Ascending aorta (tissue), 2 donors: ENCODE data around the gene NCK2. TPM values are rescaled to one million over a fixed set of nuclear protein-coding genes. Genes with fewer than 3 reads are reported as not detected.

Source experiments
- DNase-seq, 2 donors: peaks; one replicate each; pipeline ENCODE4 v3.0.0-alpha.2; 2019; ENCODE audit warnings: low spot score in 2 of 2
- H3K27ac ChIP-seq, 2 donors: fragments of 200-600 bp; sonication (generic); one replicate each; pipeline ENCODE4 v1.5.1; 2016 to 2017; ENCODE audit warnings: mild to moderate bottlenecking in 1 of 2
- H3K27me3 ChIP-seq: fragments of 200-600 bp; sonication (generic); one replicate; pipeline ENCODE4 v1.5.1; 2017
- H3K36me3 ChIP-seq, 2 donors: fragments of 200-600 bp; sonication (generic); one replicate each; pipeline ENCODE4 v1.5.1; 2016
- H3K4me1 ChIP-seq, 2 donors: fragments of 200-600 bp; sonication (generic); one replicate each; pipeline ENCODE4 v1.5.1; 2016 to 2017; ENCODE audit warnings: mild to moderate bottlenecking in 1 of 2
- H3K4me3 ChIP-seq, 2 donors: fragments of 200-600 bp; sonication (generic); one replicate each; pipeline ENCODE4 v1.5.1; 2016 to 2017; ENCODE audit warnings: mild to moderate bottlenecking in 1 of 2
- H3K9me3 ChIP-seq, 2 donors: fragments of 200-600 bp; sonication (generic); one replicate each; pipeline ENCODE4 v1.5.1; 2016
- intact Hi-C: fragments of 100-400 bp; cut with DNase I; formaldehyde crosslinking; loops from one replicate; pipeline ENCODE4 v1.15.1; 2023
- total RNA-seq: library from RNA; depleted of rRNA; stranded (reverse); fragments of >200 nt; gene quantifications from one replicate; pipeline ENCODE4 v1.1.0, GENCODE V29; 2016
- TF ChIP-seq, protein P1 (sequence below), 3 experiments: fragments of 200-600 bp in 2 of 3; fragments of 450-650 bp in 1 of 3; sonication (generic) in 2 of 3; IDR thresholded peaks; one replicate each; pipeline ENCODE4 v1.5.1; 2016 to 2019; ENCODE audit warnings: antibody characterized with exemption in 3 of 3, mild to moderate bottlenecking in 1 of 3, moderate library complexity in 1 of 3

NCK2 gene
- total RNA-seq, 1 donor from 2014 or later = 57.6 TPM

DNA sequence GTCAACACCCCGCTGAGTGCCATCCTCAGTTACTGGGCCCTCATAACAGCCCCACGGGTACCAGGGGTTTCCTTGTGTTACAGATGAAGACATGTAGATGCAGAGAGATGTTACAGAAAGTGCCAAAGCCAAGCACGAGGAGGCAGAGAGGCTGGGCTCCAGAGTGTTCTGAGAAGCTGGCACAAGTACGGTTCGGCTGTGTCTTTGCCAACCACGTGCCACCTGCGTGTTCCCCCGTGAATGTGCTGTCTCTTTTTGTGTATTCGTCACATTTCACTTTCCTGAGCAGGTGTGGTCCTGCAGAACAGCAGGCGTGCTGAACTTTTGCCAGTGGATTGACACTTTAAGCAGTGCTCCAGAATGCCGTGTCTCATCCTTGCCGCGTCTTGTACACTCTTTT lies 124.6 kb downstream of the NCK2 start:
- intact Hi-C loops = no loop called here
- Histone ChIP-seq H3K27ac (no peak overlapping the region), H3K27me3 (no peaks in the 10 kb centered on the region), H3K36me3 (no peaks in the 10 kb centered on the region), H3K4me1 (peaks cover 0 to 8% of the 10 kb centered on the region in 2 donors), H3K4me3 (no peak overlapping the region), H3K9me3 (no peaks in the 10 kb centered on the region)
- TF ChIP-seq, protein P1, sequence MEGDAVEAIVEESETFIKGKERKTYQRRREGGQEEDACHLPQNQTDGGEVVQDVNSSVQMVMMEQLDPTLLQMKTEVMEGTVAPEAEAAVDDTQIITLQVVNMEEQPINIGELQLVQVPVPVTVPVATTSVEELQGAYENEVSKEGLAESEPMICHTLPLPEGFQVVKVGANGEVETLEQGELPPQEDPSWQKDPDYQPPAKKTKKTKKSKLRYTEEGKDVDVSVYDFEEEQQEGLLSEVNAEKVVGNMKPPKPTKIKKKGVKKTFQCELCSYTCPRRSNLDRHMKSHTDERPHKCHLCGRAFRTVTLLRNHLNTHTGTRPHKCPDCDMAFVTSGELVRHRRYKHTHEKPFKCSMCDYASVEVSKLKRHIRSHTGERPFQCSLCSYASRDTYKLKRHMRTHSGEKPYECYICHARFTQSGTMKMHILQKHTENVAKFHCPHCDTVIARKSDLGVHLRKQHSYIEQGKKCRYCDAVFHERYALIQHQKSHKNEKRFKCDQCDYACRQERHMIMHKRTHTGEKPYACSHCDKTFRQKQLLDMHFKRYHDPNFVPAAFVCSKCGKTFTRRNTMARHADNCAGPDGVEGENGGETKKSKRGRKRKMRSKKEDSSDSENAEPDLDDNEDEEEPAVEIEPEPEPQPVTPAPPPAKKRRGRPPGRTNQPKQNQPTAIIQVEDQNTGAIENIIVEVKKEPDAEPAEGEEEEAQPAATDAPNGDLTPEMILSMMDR (IDR thresholded peaks at IDR 0.05) = no peak
- no peak for DNase-seq

DNA sequence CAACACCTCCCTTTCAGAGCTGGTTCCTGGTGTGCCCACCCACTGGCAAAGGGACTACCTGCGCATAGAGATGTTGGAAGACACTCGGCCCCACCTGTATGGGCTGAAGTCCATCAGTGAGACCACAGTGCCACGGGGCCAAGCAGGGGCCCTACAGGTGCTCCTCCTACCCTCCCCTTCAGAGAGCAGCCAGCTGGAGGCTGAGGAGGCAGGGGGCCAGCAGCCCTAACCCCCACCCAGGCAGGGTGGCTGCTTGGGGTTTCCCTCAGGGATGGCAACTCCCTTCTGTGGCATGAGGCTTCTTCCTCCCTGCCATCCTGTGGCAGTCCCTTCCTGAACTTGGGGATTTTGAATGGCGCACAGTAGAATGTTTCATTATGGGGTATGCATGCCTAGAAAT lies 125.3 kb downstream of the NCK2 start:
- no peaks in the 10 kb centered on the region for H3K27me3 ChIP-seq
- no peak overlapping the region for H3K4me3 ChIP-seq
- H3K4me1 ChIP-seq = peaks cover 0 to 8% of the 10 kb centered on the region in 2 donors
- TF ChIP-seq, protein P1 (IDR thresholded peaks at IDR 0.05) = no peak
- H3K27ac ChIP-seq = no peak overlapping the region
- H3K36me3 ChIP-seq = no peaks in the 10 kb centered on the region
- DNase-seq = no peak
- intact Hi-C loops = no loop called here
- no peaks in the 10 kb centered on the region for H3K9me3 ChIP-seq

DNA sequence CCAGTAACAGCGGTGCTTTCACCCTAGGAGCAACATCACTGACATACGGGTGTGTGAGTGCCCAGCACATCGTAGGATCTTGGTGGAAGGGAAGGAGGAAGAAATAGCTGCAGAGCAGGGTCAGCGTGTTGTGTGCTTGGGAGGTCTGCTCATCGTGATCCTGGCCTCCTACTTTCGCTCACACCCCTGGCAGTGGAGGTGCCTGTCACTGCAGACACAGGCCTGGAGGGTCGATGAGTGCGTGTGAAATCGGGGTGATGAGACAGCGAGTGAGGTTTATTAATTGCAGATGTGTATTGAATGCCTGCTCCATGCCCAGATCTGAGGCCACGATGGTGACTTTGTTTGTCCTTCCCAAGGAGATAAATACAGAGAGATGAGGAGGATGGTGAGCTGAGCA lies 126.1 kb downstream of the NCK2 start:
- peaks cover 0 to 8% of the 10 kb centered on the region in 2 donors for H3K4me1 ChIP-seq
- H3K9me3 ChIP-seq = no peaks in the 10 kb centered on the region

DNA sequence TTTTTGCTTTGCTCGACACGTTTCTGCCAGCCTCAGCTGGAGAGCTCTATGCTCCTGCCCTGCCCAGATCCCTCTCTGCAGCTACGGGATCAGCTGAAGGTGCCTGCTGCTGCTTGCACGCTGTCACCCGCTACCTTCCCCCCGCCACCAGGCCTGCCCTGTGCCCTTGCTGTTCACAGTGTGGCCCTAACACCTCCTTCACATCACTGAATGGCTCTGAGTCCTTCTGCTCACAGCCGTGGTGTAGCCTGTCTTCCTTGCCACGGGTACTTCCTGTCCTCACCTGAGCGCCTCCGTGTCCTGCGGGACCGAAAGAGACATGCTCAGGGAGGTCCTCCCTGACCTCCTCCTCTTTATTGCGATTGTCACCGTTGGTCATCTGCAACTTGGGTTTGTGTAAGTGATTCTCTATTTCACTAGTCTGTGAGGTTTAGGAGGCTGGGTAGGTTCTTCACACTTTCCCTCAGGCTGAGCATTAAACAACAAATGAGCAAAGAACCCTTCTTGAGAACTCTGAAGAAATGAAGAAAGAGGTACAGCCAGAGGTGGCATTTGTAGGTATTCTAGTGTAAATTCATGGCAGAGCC lies 127.5 kb downstream of the NCK2 start:
- Histone ChIP-seq H3K27me3 (no peaks in the 10 kb centered on the region), H3K9me3 (no peaks in the 10 kb centered on the region), H3K36me3 (no peaks in the 10 kb centered on the region), H3K27ac (no peak overlapping the region), H3K4me1 (peaks cover 0 to 4% of the 10 kb centered on the region in 2 donors), H3K4me3 (no peak overlapping the region)
- intact Hi-C loops = no loop called here
- no peak for DNase-seq
- TF ChIP-seq, protein P1 (IDR thresholded peaks at IDR 0.05) = no peak

More for the DNA sequence above, 126.1 kb downstream of the NCK2 start:
- DNase-seq = no peak
- H3K27me3 ChIP-seq = no peaks in the 10 kb centered on the region
- H3K4me3 ChIP-seq = no peak overlapping the region
- H3K27ac ChIP-seq = no peak overlapping the region
- H3K36me3 ChIP-seq = no peaks in the 10 kb centered on the region
- TF ChIP-seq, protein P1 (IDR thresholded peaks at IDR 0.05) = no peak
- intact Hi-C loops = no loop called here

DNA sequence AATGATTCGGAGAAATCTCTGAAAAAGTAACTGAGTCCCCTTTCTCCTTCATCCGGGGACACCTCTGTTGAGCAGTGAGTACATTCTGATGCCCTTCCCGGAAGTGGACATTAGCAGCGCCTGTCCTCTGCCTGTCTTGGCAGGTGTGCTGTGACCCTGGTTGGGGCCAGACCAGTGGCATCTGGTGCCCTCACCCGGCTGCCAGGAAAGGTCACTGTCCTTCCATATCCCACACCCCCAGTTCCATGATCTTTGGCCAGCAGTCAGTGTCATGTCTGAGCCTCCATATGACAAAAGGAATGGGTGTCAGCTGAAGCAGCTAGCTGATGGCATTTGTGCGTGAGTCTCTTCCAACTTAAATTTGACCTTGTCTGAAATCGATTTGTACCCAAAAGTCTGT lies 128.1 kb downstream of the NCK2 start:
- Histone ChIP-seq H3K27me3 (no peaks in the 10 kb centered on the region), H3K9me3 (no peaks in the 10 kb centered on the region), H3K4me3 (no peak overlapping the region), H3K27ac (no peak overlapping the region), H3K4me1 (peaks cover 0 to 5% of the 10 kb centered on the region in 2 donors), H3K36me3 (no peaks in the 10 kb centered on the region)
- DNase-seq = no peak
- intact Hi-C loops = no loop called here
- TF ChIP-seq, protein P1 (IDR thresholded peaks at IDR 0.05) = no peak

DNA sequence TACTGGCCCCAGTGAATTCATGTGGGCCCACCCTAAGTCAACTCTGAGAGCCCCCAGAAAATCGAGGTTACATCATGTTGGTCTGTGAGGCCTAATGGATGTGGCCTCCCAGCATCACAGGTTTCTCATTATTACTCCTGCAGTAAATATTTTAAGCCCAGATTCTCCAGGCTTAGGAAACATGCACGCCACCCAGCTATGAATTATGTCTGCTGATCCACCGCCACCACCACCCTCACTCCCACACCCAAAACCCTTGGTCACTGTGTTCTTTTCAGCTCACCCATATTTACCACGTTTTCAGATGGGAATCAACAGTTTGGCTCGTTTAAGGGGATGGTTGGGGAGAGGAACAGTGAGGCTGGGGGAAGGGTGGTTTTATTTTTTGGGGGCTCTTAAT lies 128.6 kb downstream of the NCK2 start:
- Histone ChIP-seq H3K27ac (no peak overlapping the region), H3K4me3 (no peak overlapping the region), H3K9me3 (no peaks in the 10 kb centered on the region), H3K4me1 (peaks cover 0 to 5% of the 10 kb centered on the region in 2 donors), H3K36me3 (no peaks in the 10 kb centered on the region), H3K27me3 (no peaks in the 10 kb centered on the region)
- intact Hi-C loops = no loop called here
- DNase-seq = no peak
- TF ChIP-seq, protein P1 (IDR thresholded peaks at IDR 0.05) = no peak
